HUES64 (cell line): ENCODE measurements around the gene CD151.

Experiments
- H3K27ac ChIP-seq: 2 replicates; pipeline ENCODE4 v1.7.0; 2013; ENCODE audit warnings: low read depth, low read length, inconsistent platforms
- H3K27me3 ChIP-seq: 2 replicates; pipeline ENCODE4 v1.6.1; 2013; ENCODE audit warnings: mild to moderate bottlenecking, low read length; ENCODE audit not compliant: insufficient read depth
- H3K36me3 ChIP-seq: 2 replicates; pipeline ENCODE4 v1.6.1; 2013; ENCODE audit warnings: mild to moderate bottlenecking, low read length; ENCODE audit not compliant: insufficient read depth
- H3K4me1 ChIP-seq: 2 replicates; pipeline ENCODE4 v1.6.1; 2013; ENCODE audit warnings: mild to moderate bottlenecking, low read length, moderate library complexity; ENCODE audit not compliant: insufficient read depth
- H3K4me3 ChIP-seq: 2 replicates; pipeline ENCODE4 v1.5.1; 2013; ENCODE audit warnings: mild to moderate bottlenecking, low read length, moderate library complexity
- H3K9ac ChIP-seq: 2 replicates; pipeline ENCODE4 v1.6.1; 2013; ENCODE audit warnings: mild to moderate bottlenecking, low read depth, low read length
- H3K9me3 ChIP-seq: 2 replicates; pipeline ENCODE4 v1.6.1; 2013; ENCODE audit warnings: low read depth, low read length; ENCODE audit not compliant: insufficient read depth
- WGBS: fragments of 150-250, 120-280 bp; methylation state at CpG from one replicate; pipeline ENCODE4 v1.1.7; 2013; ENCODE audit warnings: missing lambda C conversion rate; 5-methylcytosine and 5-hydroxymethylcytosine counted together

The CD151 gene

GRCh38 chr11:838441-839279 is 5.9 kb downstream of the CD151 start:
- Histone ChIP-seq H3K4me3 (no peak overlapping the region), H3K4me1 (no peaks in the 10 kb centered on the region), H3K9ac (no peak overlapping the region), H3K27me3 (no peaks in the 10 kb centered on the region), H3K27ac (no peak overlapping the region), H3K9me3 (no peaks in the 10 kb centered on the region), H3K36me3 (peaks cover 47% of the 10 kb centered on the region)
- 72% methylated on average over 17 of the region's 17 CpGs for WGBS

GRCh38 chr11:839280-839623 is 6.5 kb downstream of the CD151 start:
- no peak overlapping the region for H3K4me3 ChIP-seq
- peaks cover 47% of the 10 kb centered on the region for H3K36me3 ChIP-seq
- no peak overlapping the region for H3K27ac ChIP-seq
- H3K27me3 ChIP-seq = no peaks in the 10 kb centered on the region
- H3K4me1 ChIP-seq = no peaks in the 10 kb centered on the region
- WGBS = 97% methylated on average over 5 of the region's 5 CpGs
- H3K9ac ChIP-seq = no peak overlapping the region
- no peaks in the 10 kb centered on the region for H3K9me3 ChIP-seq

- WGBS = 91% methylated on average over 25 of the region's 25 CpGs
- H3K27me3 ChIP-seq = no peaks in the 10 kb centered on the region
- H3K27ac ChIP-seq = no peak overlapping the region
- peaks cover 2% of the 10 kb centered on the region for H3K4me1 ChIP-seq
- H3K9ac ChIP-seq = no peak overlapping the region; the same call in 1 of the 2 replicates
- peaks cover 47% of the 10 kb centered on the region for H3K36me3 ChIP-seq
- no peak overlapping the region for H3K4me3 ChIP-seq
- no peaks in the 10 kb centered on the region for H3K9me3 ChIP-seq
These were observed 7.3 kb downstream of the CD151 start for GRCh38 chr11:839875-840617.

- WGBS = under 1% methylated on average over 27 of the region's 27 CpGs
- peak overlapping the region; percentile 100 for H3K4me3 ChIP-seq
- peaks cover 12% of the 10 kb centered on the region for H3K4me1 ChIP-seq
- H3K27ac ChIP-seq = peak overlapping the region; percentile 97
- H3K27me3 ChIP-seq = no peaks in the 10 kb centered on the region
- H3K9me3 ChIP-seq = no peaks in the 10 kb centered on the region
- H3K36me3 ChIP-seq = peaks cover 38% of the 10 kb centered on the region
- H3K9ac ChIP-seq = peak overlapping the region; percentile 100
These were observed 9.2 kb downstream of the CD151 start for GRCh38 chr11:841981-842369.

- Histone ChIP-seq H3K9me3 (no peaks in the 10 kb centered on the region), H3K27ac (peak within 1 kb of the TSS; percentile 98), H3K4me1 (peaks cover 12% of the 10 kb centered on the region), H3K36me3 (peaks cover 33% of the 10 kb centered on the region), H3K9ac (peak within 1 kb of the TSS; percentile 100), H3K4me3 (peak within 1 kb of the TSS; percentile 100), H3K27me3 (no peaks in the 10 kb centered on the region)
- WGBS = under 1% methylated on average over 87 of the region's 87 CpGs
These were observed 9.7 kb downstream of the CD151 start, which contains the start of the genes POLR2L and TSPAN4 for GRCh38 chr11:842370-843002. Gene POLR2L (minus strand): TSS chr11:842529. CDS start chr11:842508, 21 bp downstream. Gene TSPAN4 (plus strand): TSS chr11:842852. CDS start chr11:850305, 7,453 bp downstream.

GRCh38 chr11:843086-843734 is 10.5 kb downstream of the CD151 start:
- Histone ChIP-seq H3K36me3 (peaks cover 27% of the 10 kb centered on the region), H3K4me3 (peak overlapping the region; percentile 100), H3K9ac (peak overlapping the region; percentile 66), H3K27ac (peak overlapping the region; percentile 98), H3K9me3 (no peaks in the 10 kb centered on the region), H3K4me1 (peaks cover 12% of the 10 kb centered on the region), H3K27me3 (no peaks in the 10 kb centered on the region)
- under 1% methylated on average over 53 of the region's 53 CpGs for WGBS

GRCh38 chr11:843818-844692 is 11.3 kb downstream of the CD151 start:
- Histone ChIP-seq H3K27me3 (peaks cover 7% of the 10 kb centered on the region), H3K27ac (peak overlapping the region; percentile 98; the same call in 1 of the 2 replicates), H3K4me1 (peaks cover 17% of the 10 kb centered on the region), H3K36me3 (peaks cover 19% of the 10 kb centered on the region), H3K9ac (peak overlapping the region; percentile 66), H3K9me3 (no peaks in the 10 kb centered on the region), H3K4me3 (peak overlapping the region; percentile 100)
- 1% methylated on average over 25 of the region's 25 CpGs for whole genome bisulfite sequencing

- H3K9me3 ChIP-seq = no peaks in the 10 kb centered on the region
- H3K4me3 ChIP-seq = peak overlapping the region; percentile 100
- peaks cover 9% of the 10 kb centered on the region for H3K27me3 ChIP-seq
- H3K36me3 ChIP-seq = peaks cover 10% of the 10 kb centered on the region
- H3K27ac ChIP-seq = peak overlapping the region; percentile 98; the same call in 1 of the 2 replicates
- peaks cover 19% of the 10 kb centered on the region for H3K4me1 ChIP-seq
- WGBS = 39% methylated on average over 31 of the region's 31 CpGs
- H3K9ac ChIP-seq = peak overlapping the region; percentile 28; the same call in 1 of the 2 replicates
These were observed 12.2 kb downstream of the CD151 start for GRCh38 chr11:844693-845644.

GRCh38 chr11:845872-846495 is 13.2 kb downstream of the CD151 start:
- peaks cover 22% of the 10 kb centered on the region for H3K4me1 ChIP-seq

More at GRCh38 chr11:845872-846495, 13.2 kb downstream of the CD151 start:
- 81% methylated on average over 8 of the region's 8 CpGs for WGBS
- no peak overlapping the region for H3K9ac ChIP-seq
- H3K27me3 ChIP-seq = peaks cover 19% of the 10 kb centered on the region
- no peaks in the 10 kb centered on the region for H3K36me3 ChIP-seq
- H3K4me3 ChIP-seq = no peak overlapping the region
- H3K9me3 ChIP-seq = no peaks in the 10 kb centered on the region
- H3K27ac ChIP-seq = peak overlapping the region; percentile 13; the same call in 1 of the 2 replicates
